ENCODE data around the gene PKN1. TPM values are rescaled to one million over a fixed set of nuclear protein-coding genes. Genes with fewer than 3 reads are reported as not detected.
A peak's percentile ranks its signal among the peaks of the same experiment; 100 is the strongest.

Gene PKN1
- total RNA-seq, 1 donor = 118 TPM

- Histone ChIP-seq H3K9me3 (ENCODE audit: low read depth, low read length) (no peaks in the 10 kb centered on the region), H3K27me3 (ENCODE audit: insufficient read depth, low read length) (peaks cover 24% of the 10 kb centered on the region), H3K4me1 (ENCODE audit: insufficient read depth, low read length) (peaks cover 53% of the 10 kb centered on the region), H3K4me3 (ENCODE audit: low read length) (no peak overlapping the region)
Observed at GRCh38 chr19:14476327-14476672, 43.2 kb downstream of the PKN1 start.

- Histone ChIP-seq H3K9me3 (ENCODE audit: low read depth, low read length) (no peaks in the 10 kb centered on the region), H3K4me3 (ENCODE audit: low read length) (no peak overlapping the region), H3K4me1 (ENCODE audit: insufficient read depth, low read length) (peaks cover 52% of the 10 kb centered on the region), H3K27me3 (ENCODE audit: insufficient read depth, low read length) (peaks cover 24% of the 10 kb centered on the region)
Observed at GRCh38 chr19:14476673-14477401, 43.7 kb downstream of the PKN1 start.

GRCh38 chr19:14477418-14478112, 44.5 kb downstream of the PKN1 start:
- peaks cover 45% of the 10 kb centered on the region for H3K4me1 ChIP-seq (ENCODE audit: insufficient read depth, low read length)

GRCh38 chr19:14478113-14478545, 45.0 kb downstream of the PKN1 start:
- Histone ChIP-seq H3K9me3 (ENCODE audit: low read depth, low read length) (no peaks in the 10 kb centered on the region), H3K27me3 (ENCODE audit: insufficient read depth, low read length) (peaks cover 15% of the 10 kb centered on the region), H3K4me3 (ENCODE audit: low read length) (no peak overlapping the region), H3K4me1 (ENCODE audit: insufficient read depth, low read length) (peaks cover 40% of the 10 kb centered on the region)

More at GRCh38 chr19:14477418-14478112, 44.5 kb downstream of the PKN1 start:
- H3K27me3 ChIP-seq (ENCODE audit: insufficient read depth, low read length) = peaks cover 21% of the 10 kb centered on the region
- no peaks in the 10 kb centered on the region for H3K9me3 ChIP-seq (ENCODE audit: low read depth, low read length)
- no peak overlapping the region for H3K4me3 ChIP-seq (ENCODE audit: low read length)

- peaks cover 30% of the 10 kb centered on the region for H3K4me1 ChIP-seq (ENCODE audit: insufficient read depth, low read length)
- H3K9me3 ChIP-seq (ENCODE audit: low read depth, low read length) = no peaks in the 10 kb centered on the region
- H3K27me3 ChIP-seq (ENCODE audit: insufficient read depth, low read length) = peaks cover 7% of the 10 kb centered on the region
- H3K4me3 ChIP-seq (ENCODE audit: low read length) = no peak overlapping the region
Observed at GRCh38 chr19:14479309-14479974, 46.3 kb downstream of the PKN1 start.

- H3K9me3 ChIP-seq (ENCODE audit: low read depth, low read length) = no peaks in the 10 kb centered on the region
- peaks cover under 1% of the 10 kb centered on the region for H3K27me3 ChIP-seq (ENCODE audit: insufficient read depth, low read length)
- peaks cover 25% of the 10 kb centered on the region for H3K4me1 ChIP-seq (ENCODE audit: insufficient read depth, low read length)
- H3K4me3 ChIP-seq (ENCODE audit: low read length) = no peak overlapping the region
Observed at GRCh38 chr19:14479975-14480699, 47.0 kb downstream of the PKN1 start.

- H3K27me3 ChIP-seq (ENCODE audit: insufficient read depth, low read length) = no peaks in the 10 kb centered on the region
- H3K9me3 ChIP-seq (ENCODE audit: low read depth, low read length) = no peaks in the 10 kb centered on the region
- no peak overlapping the region for H3K4me3 ChIP-seq (ENCODE audit: low read length)
- peaks cover 20% of the 10 kb centered on the region for H3K4me1 ChIP-seq (ENCODE audit: insufficient read depth, low read length)
Observed at GRCh38 chr19:14480700-14481079, 47.6 kb downstream of the PKN1 start.

- Histone ChIP-seq H3K9me3 (ENCODE audit: low read depth, low read length) (no peaks in the 10 kb centered on the region), H3K4me3 (ENCODE audit: low read length) (no peak overlapping the region), H3K27me3 (ENCODE audit: insufficient read depth, low read length) (no peaks in the 10 kb centered on the region), H3K4me1 (ENCODE audit: insufficient read depth, low read length) (peaks cover 7% of the 10 kb centered on the region)
Observed at GRCh38 chr19:14482172-14482941, 49.3 kb downstream of the PKN1 start.

- no peaks in the 10 kb centered on the region for H3K4me1 ChIP-seq (ENCODE audit: insufficient read depth, low read length)
Observed at GRCh38 chr19:14487370-14488125, 54.4 kb downstream of the PKN1 start.

GRCh38 chr19:14492756-14493337, 59.7 kb downstream of the PKN1 start:
- Histone ChIP-seq H3K9me3 (ENCODE audit: low read depth, low read length) (no peaks in the 10 kb centered on the region), H3K4me1 (ENCODE audit: insufficient read depth, low read length) (peaks cover 24% of the 10 kb centered on the region), H3K4me3 (ENCODE audit: low read length) (no peak overlapping the region), H3K27me3 (ENCODE audit: insufficient read depth, low read length) (no peaks in the 10 kb centered on the region)

More at GRCh38 chr19:14487370-14488125, 54.4 kb downstream of the PKN1 start:
- Histone ChIP-seq H3K4me3 (ENCODE audit: low read length) (no peak overlapping the region), H3K9me3 (ENCODE audit: low read depth, low read length) (no peaks in the 10 kb centered on the region), H3K27me3 (ENCODE audit: insufficient read depth, low read length) (no peaks in the 10 kb centered on the region)

- Histone ChIP-seq H3K4me3 (ENCODE audit: low read length) (no peak overlapping the region), H3K9me3 (ENCODE audit: low read depth, low read length) (no peaks in the 10 kb centered on the region), H3K27me3 (ENCODE audit: insufficient read depth, low read length) (no peaks in the 10 kb centered on the region), H3K4me1 (ENCODE audit: insufficient read depth, low read length) (peaks cover 24% of the 10 kb centered on the region)
Observed at GRCh38 chr19:14494411-14494810, 61.3 kb downstream of the PKN1 start.

GRCh38 chr19:14494910-14495671, 62.0 kb downstream of the PKN1 start:
- H3K27me3 ChIP-seq (ENCODE audit: insufficient read depth, low read length) = no peaks in the 10 kb centered on the region
- H3K4me1 ChIP-seq (ENCODE audit: insufficient read depth, low read length) = peaks cover 24% of the 10 kb centered on the region
- no peaks in the 10 kb centered on the region for H3K9me3 ChIP-seq (ENCODE audit: low read depth, low read length)
- H3K4me3 ChIP-seq (ENCODE audit: low read length) = peak overlapping the region; percentile 6

- H3K4me3 ChIP-seq (ENCODE audit: low read length) = peak overlapping the region; percentile 6
Observed at GRCh38 chr19:14495672-14496028, 62.5 kb downstream of the PKN1 start.

More at GRCh38 chr19:14495672-14496028, 62.5 kb downstream of the PKN1 start:
- Histone ChIP-seq H3K4me1 (ENCODE audit: insufficient read depth, low read length) (peaks cover 24% of the 10 kb centered on the region), H3K27me3 (ENCODE audit: insufficient read depth, low read length) (no peaks in the 10 kb centered on the region), H3K9me3 (ENCODE audit: low read depth, low read length) (no peaks in the 10 kb centered on the region)

Data from mononuclear cell (primary cell).